GM23338 (cell line): Measurements from ENCODE around the gene ADAM11. TPM values are rescaled to one million over a fixed set of nuclear protein-coding genes. Genes with fewer than 3 reads are reported as not detected.

Source experiments
- ATAC-seq: fragments of 200-7000 bp; cut with Tn5 transposase; 3 replicates; pipeline ENCODE4 v1.9.1; 2020
- DNase-seq: peaks from one replicate; pipeline ENCODE4 v3.0.0-alpha.2; 2015; ENCODE audit warnings: low spot score
- H2AFZ ChIP-seq: fragments of 200-600 bp; sonication (generic); 2 replicates; pipeline ENCODE4 v1.8.0; 2016; ENCODE audit warnings: antibody characterized with exemption, mild to moderate bottlenecking, moderate library complexity
- H3F3A ChIP-seq: fragments of 200-600 bp; sonication (generic); replicated peaks from 2 replicates; pipeline ENCODE4 v1.8.0; 2017; ENCODE audit warnings: antibody characterized with exemption, mixed run types, low read depth
- H3K27ac ChIP-seq: fragments of 200-600 bp; sonication (generic); 2 replicates; pipeline ENCODE4 v1.6.1; 2016; ENCODE audit warnings: low read depth
- H3K27me3 ChIP-seq: fragments of 200-600 bp; sonication (generic); 2 replicates; pipeline ENCODE4 v1.8.0; 2016; ENCODE audit warnings: mild to moderate bottlenecking, mixed run types, moderate library complexity; ENCODE audit not compliant: insufficient read depth
- H3K36me3 ChIP-seq: fragments of 200-600 bp; sonication (generic); 2 replicates; pipeline ENCODE4 v1.8.0; 2016; ENCODE audit warnings: mild to moderate bottlenecking; ENCODE audit not compliant: insufficient read depth
- H3K4me1 ChIP-seq: fragments of 200-600 bp; sonication (generic); 2 replicates; pipeline ENCODE4 v1.8.0; 2016; ENCODE audit warnings: mild to moderate bottlenecking, moderate library complexity; ENCODE audit not compliant: insufficient read depth
- H3K4me2 ChIP-seq: fragments of 200-600 bp; sonication (generic); 2 replicates; pipeline ENCODE4 v1.7.1; 2017; ENCODE audit warnings: mixed run types
- H3K4me3 ChIP-seq: fragments of 200-600 bp; sonication (generic); 2 replicates; pipeline ENCODE4 v1.6.1; 2016; ENCODE audit warnings: mixed run types
- H3K79me2 ChIP-seq: fragments of 200-600 bp; sonication (generic); replicated peaks from 2 replicates; pipeline ENCODE4 v1.8.0; 2017; ENCODE audit warnings: mild to moderate bottlenecking; ENCODE audit not compliant: insufficient read depth
- H3K9me2 ChIP-seq: fragments of 200-600 bp; sonication (generic); 2 replicates; pipeline ENCODE4 v1.8.0; 2017; ENCODE audit not compliant: insufficient read depth
- H4K20me1 ChIP-seq: fragments of 200-600 bp; sonication (generic); replicated peaks from 2 replicates; pipeline ENCODE4 v1.8.0; 2017; ENCODE audit warnings: mild to moderate bottlenecking; ENCODE audit not compliant: insufficient read depth
- H3K27ac Mint-ChIP-seq: 2 replicates; pipeline ENCODE4 v1.8.0; 2020; ENCODE audit warnings: inconsistent platforms, mild to moderate bottlenecking, moderate library complexity, mixed read lengths
- H3K27me3 Mint-ChIP-seq: 3 replicates; pipeline ENCODE4 v1.8.0; 2022; ENCODE audit warnings: low read depth, mild to moderate bottlenecking, moderate library complexity, mixed read lengths, inconsistent platforms; ENCODE audit not compliant: insufficient read depth, poor library complexity
- H3K36me3 Mint-ChIP-seq: 3 replicates; pipeline ENCODE4 v1.8.0; 2021; ENCODE audit warnings: low read depth, mild to moderate bottlenecking, inconsistent platforms, moderate library complexity, mixed read lengths
- H3K4me1 Mint-ChIP-seq: 3 replicates; pipeline ENCODE4 v1.8.0; 2020; ENCODE audit warnings: mild to moderate bottlenecking, inconsistent platforms, mixed read lengths
- H3K4me3 Mint-ChIP-seq: 3 replicates; pipeline ENCODE4 v1.8.0; 2021; ENCODE audit warnings: moderate library complexity, mild to moderate bottlenecking, inconsistent platforms, mixed read lengths
- H3K9me3 Mint-ChIP-seq: 3 replicates; pipeline ENCODE4 v1.8.0; 2020; ENCODE audit warnings: moderate library complexity, mild to moderate bottlenecking, inconsistent platforms, mixed read lengths
- CREB1 ChIP-seq: fragments of 250-450 bp; sonication (Bioruptor Pico); IDR thresholded peaks from 2 replicates; pipeline ENCODE4 v1.5.0; 2020; ENCODE audit warnings: low read depth, mild to moderate bottlenecking, moderate library complexity
- CTCF ChIP-seq, 2 experiments: fragments of 200-600 bp in 1 of 2; sonication (generic) in 1 of 2; conservative IDR thresholded peaks; 2 replicates each; pipeline versions ENCODE4 v1.5.1 to v1.6.1; 2016 to 2017; ENCODE audit warnings: antibody characterized with exemption in 2 of 2, low read depth in 2 of 2, mild to moderate bottlenecking in 2 of 2, moderate library complexity in 1 of 2
- EZH2 ChIP-seq: fragments of 200-600 bp; sonication (generic); IDR thresholded peaks from one replicate; pipeline ENCODE4 v1.8.0; 2017; ENCODE audit warnings: antibody characterized with exemption, mild to moderate bottlenecking, low read depth; ENCODE audit not compliant: unreplicated experiment
- EZH2phosphoT487 ChIP-seq: fragments of 200-600 bp; sonication (generic); IDR thresholded peaks from one replicate; pipeline ENCODE4 v1.8.1; 2018; ENCODE audit warnings: antibody characterized with exemption; ENCODE audit not compliant: unreplicated experiment
- JUNB ChIP-seq: IDR thresholded peaks from one replicate; pipeline ENCODE4 v1.6.1; 2016; ENCODE audit warnings: antibody characterized with exemption; ENCODE audit not compliant: unreplicated experiment
- NANOG ChIP-seq: IDR thresholded peaks from 2 replicates; pipeline ENCODE4 v1.6.1; 2016; ENCODE audit warnings: antibody characterized with exemption, borderline replicate concordance
- POLR2AphosphoS5 ChIP-seq: IDR thresholded peaks from 2 replicates; pipeline ENCODE4 v1.6.1; 2016; ENCODE audit warnings: antibody characterized with exemption, low read depth
- STAT1 ChIP-seq: IDR thresholded peaks from one replicate; pipeline ENCODE4 v1.6.1; 2016; ENCODE audit warnings: antibody characterized with exemption; ENCODE audit not compliant: unreplicated experiment
- ZNF331 ChIP-seq: fragments of 250-450 bp; sonication (Bioruptor Pico); IDR thresholded peaks from 2 replicates; pipeline ENCODE4 v1.5.0; 2020; ENCODE audit warnings: low read depth, mild to moderate bottlenecking, moderate library complexity
- ZNF462 ChIP-seq: fragments of 250-450 bp; sonication (Bioruptor Pico); IDR thresholded peaks from 2 replicates; pipeline ENCODE4 v1.5.0; 2020; ENCODE audit warnings: mild to moderate bottlenecking, moderate library complexity
- polyA plus RNA-seq: library from polyadenylated mRNA; unstranded; fragments of >200 nt; fragmentation: Nextera tagmentation; extraction: Ambion mirVana; gene quantifications from 2 replicates; pipeline ENCODE4 v1.2.1, GENCODE V29; 2016
- total RNA-seq: library from RNA; depleted of rRNA; stranded (reverse); fragments of >200 nt; shearing (Covaris generic); gene quantifications from 2 replicates; pipeline ENCODE4 v1.2.3, GENCODE V29; 2014

The ADAM11 gene
- total and polyA plus RNA-seq, 2 experiments from 2014 or later = 0.55 to 4.7 TPM

GRCh38 chr17:44751331-44751730 lies 7.5 kb upstream of the ADAM11 start:
- Histone ChIP-seq H3K36me3 (no peaks in the 10 kb centered on the region), H3K4me1 (no peaks in the 10 kb centered on the region; the same call in 1 of the 2 replicates), H4K20me1 (no peaks in the 10 kb centered on the region), H3K9me2 (no peaks in the 10 kb centered on the region), H3K79me2 (no peaks in the 10 kb centered on the region), H3K27me3 (peaks cover 5% of the 10 kb centered on the region; the same call in 1 of the 2 replicates), H3K4me3 (no peak overlapping the region), H3K27ac (no peak overlapping the region), H2AFZ (no peak overlapping the region), H3K4me2 (no peak overlapping the region), H3F3A (no peaks in the 10 kb centered on the region)
- no peaks in the 10 kb centered on the region for H3K9me3 Mint-ChIP-seq
- peaks cover 9% of the 10 kb centered on the region for H3K4me1 Mint-ChIP-seq
- H3K27ac Mint-ChIP-seq = no peak overlapping the region
- DNase-seq (no peak), ATAC-seq (no peak)
- H3K36me3 Mint-ChIP-seq = peaks cover 33% of the 10 kb centered on the region
- TF ChIP-seq EZH2 = no peak
- no peak for TF ChIP-seq CREB1
- no peak for TF ChIP-seq STAT1
- no peak for TF ChIP-seq POLR2AphosphoS5
- TF ChIP-seq NANOG = no peak
- TF ChIP-seq EZH2phosphoT487 = no peak
- no peak for TF ChIP-seq ZNF462 (CRISPR knock-in tag)
- TF ChIP-seq CTCF (conservative IDR thresholded peaks at IDR 0.05; ENCODE audit: low read depth in 2 of 2) = no peak
- no peak for TF ChIP-seq ZNF331 (CRISPR knock-in tag)
- no peak for TF ChIP-seq JUNB
- no peak overlapping the region for H3K4me3 Mint-ChIP-seq
- peaks cover 19% of the 10 kb centered on the region for H3K27me3 Mint-ChIP-seq
